Fibroblast of villous mesenchyme (primary cell): Measurements from ENCODE around the gene SPTB. TPM values are rescaled to one million over a fixed set of nuclear protein-coding genes. Genes with fewer than 3 reads are reported as not detected.

Source experiments
- DNase-seq: peaks from one replicate; pipeline ENCODE4 v3.0.0-alpha.2; 2010; ENCODE audit warnings: low read depth
- H3K4me3 ChIP-seq: 2 replicates; pipeline ENCODE4 v1.5.1; 2011; ENCODE audit warnings: low read depth, mild to moderate bottlenecking, low read length
- total RNA-seq: library from RNA; depleted of rRNA; stranded (reverse); fragments of >200 nt; gene quantifications from 2 replicates; pipeline ENCODE4 v1.2.3, GENCODE V29; 2012
- TF ChIP-seq, protein P1 (sequence below): IDR thresholded peaks from 2 replicates; pipeline ENCODE4 v1.5.1; 2012; ENCODE audit warnings: low read depth, mild to moderate bottlenecking, low read length; ENCODE audit not compliant: insufficient read depth

Gene SPTB
- total RNA-seq, 1 donor: under 0.01 TPM

GRCh38 chr14:64912261-64912660, 32.6 kb upstream of the SPTB start:
- TF ChIP-seq, protein P1, sequence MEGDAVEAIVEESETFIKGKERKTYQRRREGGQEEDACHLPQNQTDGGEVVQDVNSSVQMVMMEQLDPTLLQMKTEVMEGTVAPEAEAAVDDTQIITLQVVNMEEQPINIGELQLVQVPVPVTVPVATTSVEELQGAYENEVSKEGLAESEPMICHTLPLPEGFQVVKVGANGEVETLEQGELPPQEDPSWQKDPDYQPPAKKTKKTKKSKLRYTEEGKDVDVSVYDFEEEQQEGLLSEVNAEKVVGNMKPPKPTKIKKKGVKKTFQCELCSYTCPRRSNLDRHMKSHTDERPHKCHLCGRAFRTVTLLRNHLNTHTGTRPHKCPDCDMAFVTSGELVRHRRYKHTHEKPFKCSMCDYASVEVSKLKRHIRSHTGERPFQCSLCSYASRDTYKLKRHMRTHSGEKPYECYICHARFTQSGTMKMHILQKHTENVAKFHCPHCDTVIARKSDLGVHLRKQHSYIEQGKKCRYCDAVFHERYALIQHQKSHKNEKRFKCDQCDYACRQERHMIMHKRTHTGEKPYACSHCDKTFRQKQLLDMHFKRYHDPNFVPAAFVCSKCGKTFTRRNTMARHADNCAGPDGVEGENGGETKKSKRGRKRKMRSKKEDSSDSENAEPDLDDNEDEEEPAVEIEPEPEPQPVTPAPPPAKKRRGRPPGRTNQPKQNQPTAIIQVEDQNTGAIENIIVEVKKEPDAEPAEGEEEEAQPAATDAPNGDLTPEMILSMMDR: no peak
- no peak overlapping the region for H3K4me3 ChIP-seq
- DNase-seq: peak; percentile 21

- H3K4me3 ChIP-seq: no peak overlapping the region
- TF ChIP-seq, protein P1: peak; percentile 70
- DNase-seq: peak; percentile 50
Observed at GRCh38 chr14:64910847-64911495, 31.3 kb upstream of the SPTB start.

DNA sequence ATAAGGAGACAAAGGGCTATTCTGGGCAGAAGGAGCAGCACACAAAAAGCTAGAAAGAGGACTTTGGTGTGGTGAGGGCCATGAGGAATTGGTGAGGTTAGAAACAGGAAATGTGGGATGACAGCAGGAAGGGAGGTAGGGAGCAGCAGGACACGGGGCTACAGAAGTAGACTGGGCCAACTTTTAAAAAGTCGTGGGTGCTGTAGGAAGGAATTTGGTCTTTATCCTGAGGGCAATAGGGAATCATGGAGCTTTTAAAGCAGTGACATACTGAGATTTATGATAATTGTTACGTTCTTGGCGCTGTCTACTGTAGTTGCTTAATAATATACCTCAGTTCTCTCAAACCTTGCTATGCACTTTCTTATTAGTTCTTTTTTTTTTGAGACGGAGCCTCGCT, 26.3 kb upstream of the SPTB start:
- no peak overlapping the region for H3K4me3 ChIP-seq
- TF ChIP-seq, protein P1: no peak
- no peak for DNase-seq

DNA sequence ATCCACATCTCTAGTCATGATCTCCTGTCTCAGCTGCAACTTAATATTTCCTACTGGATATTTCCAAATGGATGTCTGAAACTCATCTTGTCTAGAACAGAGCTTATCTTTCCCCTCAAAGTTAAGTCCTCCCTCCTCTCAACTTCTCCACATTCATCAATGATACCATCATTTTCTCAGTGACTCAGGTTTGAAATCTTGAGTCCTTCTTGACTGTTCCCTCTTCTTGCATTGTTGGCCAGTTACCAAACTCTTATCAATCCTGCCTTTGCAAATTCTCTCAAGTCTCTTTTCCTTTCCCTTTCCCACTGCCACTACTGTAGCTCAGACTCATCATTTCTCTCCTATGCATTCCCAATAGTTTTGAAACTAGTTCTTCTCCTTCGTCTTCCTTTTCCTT, 20.3 kb upstream of the SPTB start:
- H3K4me3 ChIP-seq: no peak overlapping the region
- TF ChIP-seq, protein P1: no peak
- DNase-seq: no peak

DNA sequence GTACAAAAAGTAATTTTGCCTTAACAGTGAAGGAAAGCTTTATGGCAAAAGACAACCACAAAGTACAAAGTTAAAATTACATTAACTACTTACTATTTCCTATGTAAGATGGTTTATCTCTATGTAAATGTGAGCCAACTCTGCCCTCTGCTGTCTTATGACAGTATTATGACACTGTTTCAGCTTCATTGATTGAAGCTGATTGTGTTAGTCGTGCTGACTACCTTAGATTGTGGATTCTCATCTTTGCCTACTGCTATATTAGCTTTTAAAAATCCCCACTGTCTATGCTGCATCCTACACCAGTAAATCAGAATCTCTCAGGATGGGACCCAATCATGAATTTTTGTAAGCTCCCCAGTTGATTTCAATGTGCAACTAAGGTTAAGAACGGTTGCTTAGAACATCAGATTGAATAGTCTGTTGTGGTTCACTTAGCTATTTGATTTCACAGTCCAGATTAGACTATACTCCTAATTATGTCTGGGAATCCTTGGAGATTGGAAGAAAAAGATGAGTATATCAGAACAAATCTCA, 12.2 kb upstream of the SPTB start:
- no peak overlapping the region for H3K4me3 ChIP-seq
- peak; percentile 76 for DNase-seq
- TF ChIP-seq, protein P1: peak; percentile 55

DNA sequence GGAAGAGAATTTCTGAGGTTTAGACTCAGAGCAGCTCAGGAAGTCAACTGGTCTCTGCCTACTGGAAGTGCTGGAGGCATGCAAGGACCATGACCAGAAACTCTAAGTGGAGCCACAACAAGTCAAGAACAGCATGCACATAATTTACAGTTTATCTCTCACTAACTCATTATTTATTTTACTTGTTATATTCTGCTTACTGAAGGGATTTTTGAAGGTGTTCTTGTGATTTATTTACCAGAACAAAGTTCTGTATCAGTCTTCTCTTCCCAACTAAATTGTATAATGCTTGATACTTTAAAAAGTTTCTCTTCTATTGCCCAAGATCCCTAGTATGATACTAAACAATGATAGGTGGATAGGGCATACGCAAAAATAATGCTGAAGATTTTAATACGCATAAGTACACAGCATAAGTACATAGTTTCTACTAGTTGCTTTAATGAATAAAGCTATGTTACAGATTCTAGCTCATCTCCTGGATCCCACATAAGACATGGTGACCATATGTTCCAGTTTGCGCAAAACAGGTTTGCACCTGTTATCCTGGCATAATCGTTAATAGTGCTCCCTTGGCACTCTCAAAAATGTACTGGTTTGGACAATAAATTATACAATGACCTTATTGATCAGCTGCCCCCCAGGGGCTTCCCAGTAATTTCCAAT, 11.6 kb upstream of the SPTB start:
- TF ChIP-seq, protein P1: no peak
- DNase-seq: no peak
- H3K4me3 ChIP-seq: no peak overlapping the region
